Activated naive CD8-positive, alpha-beta T cell treated with anti-CD3 and anti-CD28 coated beads for 36 hours (primary cell): Measurements from ENCODE around the gene SLC35C1. TPM values are rescaled to one million over a fixed set of nuclear protein-coding genes. Genes with fewer than 3 reads are reported as not detected.
"Not testable (repeated sequence)": the region's sequence is repeated elsewhere in the genome, so short reads cannot be mapped to it uniquely, and the experiment has no call there.

Experiments
- DNase-seq: peaks from one replicate; pipeline ENCODE4 v3.0.0; 2021
- H3K27ac Mint-ChIP-seq: one replicate; pipeline ENCODE4 v1.8.0; 2022; ENCODE audit warnings: mild to moderate bottlenecking, moderate library complexity, mixed read lengths
- H3K27me3 Mint-ChIP-seq: one replicate; pipeline ENCODE4 v1.8.0; 2022; ENCODE audit warnings: mild to moderate bottlenecking, mixed read lengths
- H3K36me3 Mint-ChIP-seq: one replicate; pipeline ENCODE4 v1.8.0; 2021; ENCODE audit warnings: mild to moderate bottlenecking, mixed read lengths
- H3K4me1 Mint-ChIP-seq: one replicate; pipeline ENCODE4 v1.8.0; 2021; ENCODE audit warnings: mixed read lengths
- H3K4me3 Mint-ChIP-seq: one replicate; pipeline ENCODE4 v1.8.0; 2022; ENCODE audit warnings: mild to moderate bottlenecking, moderate library complexity, mixed read lengths
- H3K9me3 Mint-ChIP-seq: one replicate; pipeline ENCODE4 v1.8.0; 2022; ENCODE audit warnings: mixed read lengths
- total RNA-seq, 2 experiments: library from RNA; stranded (reverse); gene quantifications; one replicate each; pipeline ENCODE4 v1.2.3, GENCODE V29; 2021

SLC35C1 gene
- total RNA-seq, 2 experiments from 2014 or later: 12.1 to 12.6 TPM

DNA sequence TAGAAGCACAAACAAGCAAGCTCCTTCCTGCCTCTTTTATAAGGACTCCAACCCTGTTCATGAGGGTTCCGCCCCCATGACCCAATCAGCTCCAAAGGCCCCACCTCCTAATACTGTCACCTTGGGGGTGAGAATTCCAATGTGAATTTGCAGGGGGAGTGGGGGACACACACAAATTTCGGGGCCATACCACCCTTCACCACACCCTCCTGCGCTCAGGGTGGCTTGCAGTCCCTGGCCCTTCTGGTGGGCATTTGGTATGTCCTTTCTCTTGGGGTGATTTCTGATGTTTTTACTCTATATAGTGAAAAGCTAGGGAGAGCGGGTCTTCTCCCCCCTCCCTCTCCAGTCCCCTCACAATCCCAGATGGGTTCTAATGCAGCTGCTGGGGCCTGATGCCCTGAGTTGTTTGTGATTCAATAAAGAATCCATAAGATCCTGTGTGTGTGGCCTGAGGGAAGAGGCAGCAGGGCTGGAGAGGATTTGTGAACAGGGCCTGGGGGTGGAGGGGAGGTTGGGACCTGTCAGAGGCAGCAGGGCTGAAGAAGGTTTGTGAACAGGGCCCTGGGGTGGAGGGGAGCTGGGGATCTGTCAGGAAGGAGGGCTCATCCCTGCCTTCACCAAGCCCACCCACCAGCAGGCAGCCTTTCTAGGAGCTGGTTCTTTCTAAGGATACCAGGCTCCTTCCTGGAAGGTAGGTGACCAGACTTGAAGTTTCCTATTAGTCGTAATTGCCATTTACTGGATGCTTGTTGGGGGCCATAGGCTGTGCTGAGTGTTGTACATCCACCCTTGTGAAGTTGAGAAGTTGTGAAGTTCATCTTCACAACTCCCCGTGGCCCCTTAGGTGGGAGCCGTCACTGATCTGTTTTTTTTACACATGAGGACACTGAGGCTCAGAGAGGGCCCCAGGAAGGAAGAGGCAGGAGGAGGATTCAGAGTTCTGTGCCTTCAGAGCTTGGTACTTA is 7.9 kb downstream of the SLC35C1 start:
- no peaks in the 10 kb centered on the region for H3K9me3 Mint-ChIP-seq
- peaks cover 6% of the 10 kb centered on the region for H3K36me3 Mint-ChIP-seq
- H3K4me3 Mint-ChIP-seq: no peak overlapping the region
- no peak for DNase-seq
- no peaks in the 10 kb centered on the region for H3K27me3 Mint-ChIP-seq
- peaks cover 26% of the 10 kb centered on the region for H3K4me1 Mint-ChIP-seq
- peak overlapping the region; percentile 58 for H3K27ac Mint-ChIP-seq

DNA sequence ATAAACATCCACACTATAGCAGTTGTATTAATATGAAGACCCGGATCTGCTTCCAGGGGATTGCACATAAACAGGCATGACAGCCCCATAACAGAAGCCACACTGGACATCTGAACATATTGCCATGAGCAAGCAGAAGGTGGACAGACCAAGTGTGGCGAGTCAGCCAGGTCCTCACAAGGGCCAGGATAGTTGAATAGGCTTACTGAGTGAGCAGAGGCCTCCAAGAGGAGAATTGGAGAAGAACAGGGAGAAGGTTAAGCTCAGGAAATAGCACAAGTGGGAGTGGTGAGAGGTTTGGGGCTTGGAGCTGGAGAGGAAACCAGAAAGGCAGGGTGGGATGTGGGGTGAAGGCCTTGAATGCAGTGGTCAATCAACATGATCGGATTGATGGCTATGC is 10.8 kb downstream of the SLC35C1 start:
- DNase-seq: no peak
- peaks cover 8% of the 10 kb centered on the region for H3K4me1 Mint-ChIP-seq
- no peaks in the 10 kb centered on the region for H3K27me3 Mint-ChIP-seq
- no peak overlapping the region for H3K27ac Mint-ChIP-seq
- H3K9me3 Mint-ChIP-seq: no peaks in the 10 kb centered on the region
- peaks cover 2% of the 10 kb centered on the region for H3K36me3 Mint-ChIP-seq
- H3K4me3 Mint-ChIP-seq: no peak overlapping the region

DNA sequence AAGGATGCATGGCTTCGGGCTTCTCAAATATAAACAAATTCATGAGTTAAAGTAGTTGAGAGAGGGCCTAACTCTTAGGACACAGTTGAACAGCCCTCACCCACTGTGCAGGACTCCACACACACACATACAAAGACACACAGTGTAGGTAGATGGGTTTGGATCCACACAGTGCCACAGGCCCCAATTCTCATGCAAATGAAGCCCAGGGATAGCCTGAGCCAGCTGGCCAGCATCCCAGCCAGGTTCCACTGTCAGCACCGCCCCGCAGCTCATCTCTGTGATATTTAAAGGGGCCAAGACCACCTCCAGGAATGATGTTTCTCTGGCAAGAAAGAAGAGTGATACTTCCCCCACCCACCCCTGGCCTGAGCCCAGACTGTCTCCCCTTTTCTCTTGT is 11.7 kb downstream of the SLC35C1 start:
- Mint-ChIP-seq H3K4me3 (no peak overlapping the region), H3K27ac (no peak overlapping the region), H3K9me3 (no peaks in the 10 kb centered on the region), H3K36me3 (no peaks in the 10 kb centered on the region), H3K27me3 (no peaks in the 10 kb centered on the region), H3K4me1 (peaks cover 8% of the 10 kb centered on the region)
- no peak for DNase-seq

DNA sequence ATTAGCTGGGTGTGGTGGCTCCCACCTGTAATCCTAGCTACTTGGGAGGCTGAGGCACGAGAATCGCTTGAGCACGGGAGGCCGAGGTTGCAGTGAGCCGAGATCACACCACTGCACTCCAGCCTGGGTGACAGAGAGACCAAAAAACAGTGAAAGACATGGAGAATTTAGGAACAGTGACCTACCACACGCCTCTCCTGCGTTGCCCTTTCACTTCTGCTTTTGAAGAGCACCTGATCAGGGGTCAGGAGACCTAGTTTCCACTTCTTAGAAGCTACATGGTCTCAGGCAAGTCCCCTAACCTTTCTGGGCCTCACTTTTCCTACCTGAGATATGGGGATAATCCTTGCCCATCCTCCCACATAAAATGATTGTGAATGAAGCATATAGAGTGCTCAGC is 12.2 kb downstream of the SLC35C1 start:
- no peaks in the 10 kb centered on the region for H3K36me3 Mint-ChIP-seq
- no peak overlapping the region for H3K27ac Mint-ChIP-seq
- peaks cover 8% of the 10 kb centered on the region for H3K4me1 Mint-ChIP-seq
- no peaks in the 10 kb centered on the region for H3K9me3 Mint-ChIP-seq
- no peak for DNase-seq
- no peaks in the 10 kb centered on the region for H3K27me3 Mint-ChIP-seq
- H3K4me3 Mint-ChIP-seq: no peak overlapping the region

DNA sequence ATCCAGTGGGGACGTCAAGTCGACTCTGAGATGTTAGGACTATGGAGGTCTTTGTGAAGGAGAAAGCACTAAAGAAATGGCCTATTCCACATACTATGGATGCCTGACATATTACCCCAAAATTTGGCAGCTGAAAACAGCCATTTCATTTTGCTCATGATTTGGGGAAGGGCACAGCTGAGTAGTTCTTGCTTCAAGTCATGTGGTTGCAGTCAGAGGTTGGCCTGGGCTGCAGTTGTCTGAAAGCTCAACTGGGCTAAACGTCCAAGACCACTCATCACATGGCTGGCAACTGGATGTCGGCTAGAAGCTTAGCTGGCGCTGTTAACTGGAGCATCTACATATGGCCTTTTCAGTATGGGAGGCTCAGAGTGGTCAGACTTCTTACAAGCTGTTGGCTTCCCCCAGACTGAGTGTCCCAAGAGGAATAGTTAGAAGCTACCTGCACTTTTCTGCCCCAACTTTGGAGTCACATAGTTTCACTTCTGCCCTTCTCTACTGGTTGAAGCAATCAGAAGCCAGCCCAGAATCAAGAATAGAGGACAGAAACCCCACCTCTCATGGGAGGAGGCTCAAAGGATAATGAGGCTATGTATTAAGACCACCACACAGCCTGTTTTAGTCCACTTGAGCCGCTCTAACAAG is 14.1 kb downstream of the SLC35C1 start:
- Mint-ChIP-seq H3K4me1 (no peaks in the 10 kb centered on the region), H3K27ac (no peak overlapping the region), H3K9me3 (no peaks in the 10 kb centered on the region), H3K36me3 (no peaks in the 10 kb centered on the region), H3K27me3 (no peaks in the 10 kb centered on the region), H3K4me3 (no peak overlapping the region)
- DNase-seq: no peak

DNA sequence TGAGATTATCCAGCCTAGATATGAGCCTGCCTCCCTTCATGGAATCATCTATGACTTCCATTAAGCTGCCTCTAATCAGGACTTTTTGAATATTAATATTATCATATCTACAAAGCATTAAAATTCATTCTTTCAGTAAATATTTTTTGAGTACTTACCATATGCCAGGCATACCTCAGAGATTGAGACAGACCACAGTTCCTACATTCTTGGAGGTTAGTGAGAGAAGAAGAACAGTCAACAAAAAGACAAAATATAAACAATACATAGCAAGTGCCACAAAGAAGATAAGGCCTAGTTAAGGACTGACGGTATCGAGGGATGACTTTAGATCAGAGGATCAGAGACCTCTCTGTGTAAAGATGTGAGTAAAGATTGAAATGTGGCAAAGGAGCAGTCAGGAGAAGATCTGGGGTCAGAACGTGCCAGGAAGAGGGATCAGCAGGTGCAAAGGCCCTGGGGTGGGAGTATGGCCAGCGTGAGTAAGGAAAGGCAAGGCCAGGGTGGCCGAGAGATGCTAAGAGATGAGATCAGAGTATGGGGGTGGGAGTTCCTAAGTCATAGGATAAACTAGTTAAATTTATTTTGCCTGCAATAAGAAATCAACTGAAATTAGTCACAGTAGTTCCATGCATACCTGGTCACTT is 15.4 kb downstream of the SLC35C1 start:
- Mint-ChIP-seq H3K4me1 (no peaks in the 10 kb centered on the region), H3K9me3 (no peaks in the 10 kb centered on the region), H3K27me3 (no peaks in the 10 kb centered on the region), H3K27ac (no peak overlapping the region), H3K36me3 (no peaks in the 10 kb centered on the region), H3K4me3 (no peak overlapping the region)
- DNase-seq: no peak

DNA sequence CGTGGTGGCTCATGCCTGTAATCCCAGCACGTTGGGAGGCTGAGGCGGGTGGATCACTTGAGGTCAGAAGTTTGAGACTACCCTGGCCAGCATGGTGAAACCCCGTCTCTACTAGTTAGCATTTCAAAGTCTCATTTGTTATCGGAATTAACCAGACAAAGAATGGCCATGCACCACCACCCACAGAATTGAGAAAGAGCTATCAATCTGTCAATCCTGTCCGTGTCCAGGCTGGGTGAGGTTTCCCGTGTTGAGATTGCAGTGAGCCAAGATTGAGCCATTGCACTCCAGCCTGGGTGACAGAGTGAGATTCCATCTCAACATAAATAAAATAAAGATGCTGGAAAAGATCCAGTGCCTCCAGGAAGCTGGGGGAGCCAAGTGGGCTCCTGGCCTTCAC is 21.5 kb downstream of the SLC35C1 start:
- H3K4me3 Mint-ChIP-seq, H3K36me3 Mint-ChIP-seq, DNase-seq, H3K4me1 Mint-ChIP-seq, H3K27ac Mint-ChIP-seq, H3K9me3 Mint-ChIP-seq: not testable (repeated sequence)
- H3K27me3 Mint-ChIP-seq: peaks cover 11% of the 10 kb centered on the region

DNA sequence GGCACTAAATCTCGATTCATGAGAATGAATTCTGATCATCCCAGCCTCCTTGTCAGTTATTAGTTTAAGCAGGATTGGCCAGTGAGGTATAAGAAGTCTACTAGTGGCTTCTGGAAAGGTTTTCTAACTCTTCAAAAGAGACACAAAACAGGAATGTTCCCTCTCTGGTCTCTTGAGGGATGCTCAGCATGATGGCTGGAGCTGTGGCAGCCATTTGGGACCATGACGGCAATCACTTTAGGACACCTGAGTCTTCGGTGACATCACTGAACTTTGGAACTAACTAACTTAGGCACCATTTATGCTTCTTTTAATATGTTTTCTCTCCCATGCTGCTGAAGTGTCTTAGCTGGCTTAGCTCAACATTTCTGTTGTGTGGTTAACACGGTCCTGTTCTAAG is 22.2 kb downstream of the SLC35C1 start:
- Mint-ChIP-seq H3K9me3 (no peaks in the 10 kb centered on the region), H3K27ac (no peak overlapping the region), H3K4me3 (no peak overlapping the region), H3K4me1 (no peaks in the 10 kb centered on the region), H3K36me3 (no peaks in the 10 kb centered on the region), H3K27me3 (peaks cover 11% of the 10 kb centered on the region)
- DNase-seq: no peak

DNA sequence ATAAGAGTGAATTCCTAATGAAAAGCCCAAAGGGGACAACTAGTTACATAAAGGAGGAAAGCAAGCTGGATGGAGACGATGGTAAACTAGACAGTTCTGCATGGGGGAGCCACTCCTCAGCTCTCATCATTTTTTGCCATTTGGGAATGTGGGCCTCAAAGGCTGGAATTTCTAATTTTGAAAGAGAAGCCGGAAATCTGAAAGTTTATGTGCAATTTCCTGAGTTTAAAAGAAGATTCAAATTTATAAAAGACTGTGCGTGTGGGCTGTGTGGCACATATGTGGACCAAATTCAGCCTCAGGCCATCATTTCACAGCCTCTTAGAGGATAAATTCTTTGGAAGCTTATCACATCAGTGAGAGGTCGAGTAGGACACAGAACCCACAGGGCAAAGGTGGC is 24.0 kb downstream of the SLC35C1 start:
- Mint-ChIP-seq H3K4me1 (peaks cover 5% of the 10 kb centered on the region), H3K27me3 (peaks cover 14% of the 10 kb centered on the region), H3K36me3 (no peaks in the 10 kb centered on the region), H3K27ac (no peak overlapping the region), H3K4me3 (no peak overlapping the region), H3K9me3 (no peaks in the 10 kb centered on the region)
- DNase-seq: no peak

DNA sequence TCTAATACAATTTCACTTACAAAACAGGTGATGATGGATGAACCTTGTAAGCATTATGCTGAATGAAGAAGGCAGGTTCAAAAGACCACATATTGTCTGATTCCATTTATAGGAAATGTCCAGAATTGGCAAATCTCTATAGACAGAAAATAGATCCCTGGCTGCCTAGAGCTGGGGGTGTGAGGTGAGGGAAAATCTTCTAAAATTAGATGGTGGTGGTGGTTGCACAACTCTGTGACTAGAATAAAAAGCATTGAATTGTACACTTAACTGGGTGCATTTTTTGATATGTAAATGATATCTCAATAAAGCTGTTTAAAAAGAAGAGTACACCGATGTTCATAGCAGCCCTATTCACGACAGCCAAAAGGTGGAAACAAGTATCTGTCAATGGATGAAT is 25.6 kb downstream of the SLC35C1 start:
- H3K9me3 Mint-ChIP-seq: no peaks in the 10 kb centered on the region
- H3K27me3 Mint-ChIP-seq: peaks cover 14% of the 10 kb centered on the region
- peaks cover 11% of the 10 kb centered on the region for H3K4me1 Mint-ChIP-seq
- H3K27ac Mint-ChIP-seq: no peak overlapping the region
- DNase-seq: no peak
- no peak overlapping the region for H3K4me3 Mint-ChIP-seq
- no peaks in the 10 kb centered on the region for H3K36me3 Mint-ChIP-seq

DNA sequence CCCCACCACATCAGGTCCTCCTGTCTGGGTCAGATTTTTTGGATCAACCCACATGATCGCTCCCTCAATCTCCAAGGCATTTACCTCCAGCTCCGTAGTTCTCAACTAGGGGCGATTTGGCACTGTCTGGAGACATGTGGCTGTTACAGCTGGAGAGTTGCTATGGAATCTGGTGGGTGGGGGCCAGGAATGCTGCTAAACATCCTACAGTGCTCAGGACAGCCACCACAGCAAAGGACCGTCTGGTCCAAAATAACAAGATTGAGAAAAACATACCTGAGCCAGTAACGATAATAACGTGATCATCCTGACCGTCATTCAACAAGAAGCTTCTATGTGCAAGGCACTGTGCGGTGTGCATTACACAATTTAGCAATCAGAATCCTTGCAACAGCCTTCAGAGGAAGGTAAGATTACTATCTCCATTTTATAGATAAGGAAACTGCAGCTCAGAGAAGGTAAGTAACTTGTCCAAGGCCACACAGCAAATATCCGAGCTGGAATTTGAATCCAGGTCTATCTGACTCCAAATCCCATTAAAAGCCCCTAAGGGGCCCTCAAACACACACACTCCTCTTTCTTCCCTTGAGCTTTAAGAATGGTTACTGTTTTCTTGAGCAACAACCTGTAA is 28.0 kb downstream of the SLC35C1 start:
- H3K27ac Mint-ChIP-seq: no peak overlapping the region
- H3K9me3 Mint-ChIP-seq: no peaks in the 10 kb centered on the region
- peaks cover 11% of the 10 kb centered on the region for H3K4me1 Mint-ChIP-seq
- H3K4me3 Mint-ChIP-seq: no peak overlapping the region
- peaks cover 3% of the 10 kb centered on the region for H3K27me3 Mint-ChIP-seq
- no peaks in the 10 kb centered on the region for H3K36me3 Mint-ChIP-seq
- no peak for DNase-seq

DNA sequence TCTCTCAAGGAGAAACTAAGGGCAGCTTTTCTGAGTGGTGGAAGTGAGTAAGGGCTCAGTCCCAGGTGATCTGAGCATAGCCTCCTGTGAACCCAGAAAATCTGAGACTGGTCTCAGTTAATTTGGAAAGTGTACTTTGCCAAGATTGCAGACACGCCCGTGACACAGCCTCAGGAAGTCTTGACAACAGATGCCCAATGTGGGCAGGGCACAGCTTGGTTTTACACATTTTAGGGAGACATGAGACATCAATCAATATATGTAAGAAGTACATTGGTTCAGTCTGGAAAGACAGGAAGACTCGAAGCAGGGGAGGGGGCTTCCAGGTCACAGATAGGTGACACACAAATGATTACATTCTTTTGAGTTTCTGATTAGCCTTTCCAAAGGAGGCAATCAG is 28.8 kb downstream of the SLC35C1 start:
- no peak overlapping the region for H3K27ac Mint-ChIP-seq
- H3K4me1 Mint-ChIP-seq: peaks cover 11% of the 10 kb centered on the region
- peaks cover 3% of the 10 kb centered on the region for H3K27me3 Mint-ChIP-seq
- H3K36me3 Mint-ChIP-seq: no peaks in the 10 kb centered on the region
- H3K9me3 Mint-ChIP-seq: no peaks in the 10 kb centered on the region
- no peak overlapping the region for H3K4me3 Mint-ChIP-seq
- no peak for DNase-seq

DNA sequence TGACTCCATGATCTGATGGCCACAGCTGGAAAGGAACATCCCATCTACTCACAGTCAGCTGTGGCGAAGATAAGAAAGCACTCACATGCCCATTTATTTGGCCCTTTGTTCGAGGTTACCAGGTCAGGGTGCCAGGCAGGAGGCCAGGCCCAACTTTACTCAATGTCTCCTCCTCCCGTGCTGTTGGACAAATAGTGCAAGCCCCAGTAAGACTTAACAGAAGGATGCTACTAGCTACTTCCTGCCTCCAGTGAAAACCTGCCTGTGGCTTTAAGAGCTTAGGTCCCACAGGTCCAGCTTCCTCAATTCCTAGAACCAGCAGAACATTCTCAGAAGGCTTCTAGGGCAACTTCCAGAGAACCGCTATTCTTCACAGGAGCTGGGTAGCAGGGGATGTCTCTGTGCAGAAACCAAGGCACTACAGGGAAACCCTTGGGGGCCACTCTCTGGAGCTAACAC is 29.4 kb downstream of the SLC35C1 start:
- peaks cover 11% of the 10 kb centered on the region for H3K4me1 Mint-ChIP-seq
- H3K27me3 Mint-ChIP-seq: peaks cover 3% of the 10 kb centered on the region
- DNase-seq: peak; percentile 21
- no peaks in the 10 kb centered on the region for H3K9me3 Mint-ChIP-seq
- peak overlapping the region; percentile 16 for H3K4me3 Mint-ChIP-seq
- H3K27ac Mint-ChIP-seq: peak overlapping the region; percentile 31
- no peaks in the 10 kb centered on the region for H3K36me3 Mint-ChIP-seq

DNA sequence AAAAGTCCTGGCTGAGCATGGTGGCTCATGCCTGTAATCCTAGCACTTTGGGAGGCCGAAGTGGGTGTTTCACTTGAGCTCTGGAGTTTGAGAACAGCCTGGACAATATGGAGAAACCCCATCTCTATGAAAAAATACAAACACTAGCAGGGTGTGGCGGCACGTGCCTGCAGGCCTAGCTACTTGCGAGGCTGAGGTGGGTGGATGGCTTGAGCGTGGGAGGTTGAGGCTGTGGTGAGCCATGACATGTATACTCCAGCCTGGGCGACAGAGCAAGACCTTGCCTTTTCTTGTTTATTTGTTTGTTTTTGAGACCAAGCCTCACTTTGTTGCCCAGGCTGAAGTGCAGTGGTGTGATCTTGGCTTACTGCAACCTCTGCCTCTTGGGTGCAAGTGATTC is 34.3 kb downstream of the SLC35C1 start:
- no peaks in the 10 kb centered on the region for H3K9me3 Mint-ChIP-seq
- DNase-seq: no peak
- no peaks in the 10 kb centered on the region for H3K36me3 Mint-ChIP-seq
- no peak overlapping the region for H3K4me3 Mint-ChIP-seq
- H3K4me1 Mint-ChIP-seq: peaks cover 15% of the 10 kb centered on the region
- H3K27me3 Mint-ChIP-seq: no peaks in the 10 kb centered on the region
- H3K27ac Mint-ChIP-seq: no peak overlapping the region

DNA sequence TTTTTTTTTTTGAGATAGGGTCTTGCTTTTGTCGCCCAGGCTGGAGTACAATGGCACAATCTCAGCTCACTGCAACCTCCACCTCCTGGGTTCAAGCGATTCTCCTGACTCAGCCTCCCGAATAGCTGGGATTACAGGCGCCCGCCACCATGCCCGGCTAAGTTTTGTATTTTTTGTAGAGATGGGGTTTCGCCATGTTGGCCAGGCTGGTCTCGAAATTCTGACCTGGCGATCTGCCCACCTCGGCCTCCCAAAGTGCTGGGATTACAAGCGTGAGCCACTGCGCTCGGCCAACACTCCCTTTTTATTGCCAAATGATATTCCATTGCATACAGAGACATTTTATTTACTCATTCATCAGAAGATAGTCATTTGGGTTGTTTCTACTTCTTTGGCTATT is 35.3 kb downstream of the SLC35C1 start:
- H3K36me3 Mint-ChIP-seq, H3K4me3 Mint-ChIP-seq, DNase-seq, H3K27me3 Mint-ChIP-seq, H3K9me3 Mint-ChIP-seq, H3K27ac Mint-ChIP-seq: not testable (repeated sequence)
- peaks cover 10% of the 10 kb centered on the region for H3K4me1 Mint-ChIP-seq
